Thyroid gland (tissue), 4 donors: Measurements from ENCODE around the gene CHML.

ENCODE experiments used
- POLR2A ChIP-seq, 2 donors: fragments of 450-650 bp; IDR thresholded peaks; one replicate each; pipeline ENCODE4 v1.6.1; 2017; ENCODE audit warnings: antibody characterized with exemption in 2 of 2, mild to moderate bottlenecking in 2 of 2, moderate library complexity in 1 of 2
- TF ChIP-seq, protein P1 (sequence below), 6 experiments: fragments of 200-600 bp in 3 of 6; fragments of 450-650 bp in 3 of 6; sonication (generic) in 3 of 6; IDR thresholded peaks; one replicate each; pipeline ENCODE4 v1.5.1; 2016 to 2019; ENCODE audit warnings: antibody characterized with exemption in 6 of 6, mild to moderate bottlenecking in 2 of 6, inconsistent platforms in 1 of 6, moderate library complexity in 1 of 6

DNA sequence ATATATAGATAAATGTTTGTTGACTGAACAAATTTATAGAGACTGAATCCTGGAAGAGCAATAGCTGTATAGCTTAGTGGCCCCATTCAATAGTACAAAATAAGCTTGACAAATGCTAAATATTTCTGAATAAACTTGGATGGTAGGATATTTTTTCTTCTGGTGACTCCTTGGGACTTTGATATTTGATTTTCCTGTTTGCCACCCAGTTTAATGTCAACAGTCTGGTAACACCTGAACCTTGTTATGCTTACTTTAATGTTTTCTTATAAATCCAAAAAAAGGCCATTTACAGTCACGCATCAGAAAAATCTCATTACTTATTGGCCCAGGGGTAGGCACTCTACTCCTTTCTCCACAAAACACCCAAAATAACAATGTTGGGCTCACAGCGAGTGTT is 42.8 kb upstream of the CHML start:
- TF ChIP-seq, protein P1, sequence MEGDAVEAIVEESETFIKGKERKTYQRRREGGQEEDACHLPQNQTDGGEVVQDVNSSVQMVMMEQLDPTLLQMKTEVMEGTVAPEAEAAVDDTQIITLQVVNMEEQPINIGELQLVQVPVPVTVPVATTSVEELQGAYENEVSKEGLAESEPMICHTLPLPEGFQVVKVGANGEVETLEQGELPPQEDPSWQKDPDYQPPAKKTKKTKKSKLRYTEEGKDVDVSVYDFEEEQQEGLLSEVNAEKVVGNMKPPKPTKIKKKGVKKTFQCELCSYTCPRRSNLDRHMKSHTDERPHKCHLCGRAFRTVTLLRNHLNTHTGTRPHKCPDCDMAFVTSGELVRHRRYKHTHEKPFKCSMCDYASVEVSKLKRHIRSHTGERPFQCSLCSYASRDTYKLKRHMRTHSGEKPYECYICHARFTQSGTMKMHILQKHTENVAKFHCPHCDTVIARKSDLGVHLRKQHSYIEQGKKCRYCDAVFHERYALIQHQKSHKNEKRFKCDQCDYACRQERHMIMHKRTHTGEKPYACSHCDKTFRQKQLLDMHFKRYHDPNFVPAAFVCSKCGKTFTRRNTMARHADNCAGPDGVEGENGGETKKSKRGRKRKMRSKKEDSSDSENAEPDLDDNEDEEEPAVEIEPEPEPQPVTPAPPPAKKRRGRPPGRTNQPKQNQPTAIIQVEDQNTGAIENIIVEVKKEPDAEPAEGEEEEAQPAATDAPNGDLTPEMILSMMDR (IDR thresholded peaks at IDR 0.05): no peak
- TF ChIP-seq POLR2A (IDR thresholded peaks at IDR 0.05): no peak
